GM18873 (cell line): ENCODE measurements around the gene CEMIP2.
"Not testable (repeated sequence)": the region's sequence is repeated elsewhere in the genome, so short reads cannot be mapped to it uniquely, and the experiment has no call there.

Experiments used
- ATAC-seq: cut with Tn5 transposase; IDR thresholded peaks from one replicate; pipeline ENCODE4 v1.9.1; 2021; ENCODE audit warnings: mild to moderate bottlenecking, moderate library complexity, moderate number of reproducible peaks; ENCODE audit not compliant: unreplicated experiment, low FRiP score

Gene CEMIP2

GRCh38 chr9:71681104-71681707 lies 87.1 kb downstream of the CEMIP2 start:
- ATAC-seq = no peak

- no peak for ATAC-seq
Measured at GRCh38 chr9:71680189-71680980, 87.9 kb downstream of the CEMIP2 start.

- no peak for ATAC-seq
Measured at GRCh38 chr9:71678999-71679398, 89.3 kb downstream of the CEMIP2 start.

GRCh38 chr9:71677209-71677608 lies 91.1 kb downstream of the CEMIP2 start:
- no peak for ATAC-seq

- no peak for ATAC-seq
Measured at GRCh38 chr9:71676460-71676859, 91.9 kb downstream of the CEMIP2 start.

GRCh38 chr9:71675857-71676165 lies 92.5 kb downstream of the CEMIP2 start:
- no peak for ATAC-seq

- no peak for ATAC-seq
Measured at GRCh38 chr9:71675105-71675856, 93.0 kb downstream of the CEMIP2 start.

GRCh38 chr9:71672573-71672972 lies 95.7 kb downstream of the CEMIP2 start:
- ATAC-seq = no peak

- no peak for ATAC-seq
Measured at GRCh38 chr9:71671289-71671688, 97.0 kb downstream of the CEMIP2 start.

GRCh38 chr9:71670121-71670520 lies 98.2 kb downstream of the CEMIP2 start:
- ATAC-seq = no peak

GRCh38 chr9:71669284-71669995 lies 98.9 kb downstream of the CEMIP2 start:
- no peak for ATAC-seq

- ATAC-seq = no peak
Measured at GRCh38 chr9:71668717-71669116, 99.6 kb downstream of the CEMIP2 start.

- no peak for ATAC-seq
Measured at GRCh38 chr9:71665247-71665646, 103.1 kb downstream of the CEMIP2 start.

GRCh38 chr9:71664566-71664965 lies 103.7 kb downstream of the CEMIP2 start:
- ATAC-seq = no peak

GRCh38 chr9:71663931-71664459 lies 104.3 kb downstream of the CEMIP2 start:
- ATAC-seq = no peak

GRCh38 chr9:71663216-71663615 lies 105.1 kb downstream of the CEMIP2 start:
- no peak for ATAC-seq

GRCh38 chr9:71662082-71662481 lies 106.2 kb downstream of the CEMIP2 start:
- ATAC-seq = no peak

- not testable (repeated sequence) for ATAC-seq
Measured at GRCh38 chr9:71657276-71657675, 111.0 kb downstream of the CEMIP2 start.

- ATAC-seq = no peak
Measured at GRCh38 chr9:71656496-71656895, 111.8 kb downstream of the CEMIP2 start.

GRCh38 chr9:71655778-71656177 lies 112.5 kb downstream of the CEMIP2 start:
- no peak for ATAC-seq

- no peak for ATAC-seq
Measured at GRCh38 chr9:71655141-71655540, 113.2 kb downstream of the CEMIP2 start.
